Endothelial cell of umbilical vein (primary cell): Measurements from ENCODE around the gene OR2AE1. TPM values are rescaled to one million over a fixed set of nuclear protein-coding genes. Genes with fewer than 3 reads are reported as not detected.

Experiments used
- BruUV-seq: library from RNA; stranded (reverse); fragments of 400-500 nt; replicated peaks from 2 replicates; lab custom pipeline; 2021; lab: Mats Ljungman, UMichigan
- CTCF ChIA-PET: fragments of 300-600, 350-600 bp; sonication (Branson Sonifier 250); formaldehyde crosslinking; loops from one replicate; lab custom pipeline; 2021; ENCODE audit warnings: antibody characterized with exemption, inconsistent platforms; lab: Charles Lee
- POLR2A ChIA-PET: fragments of 300-600, 350-600 bp; sonication (Branson Sonifier 250); formaldehyde crosslinking; loops from one replicate; lab custom pipeline; 2021; ENCODE audit warnings: antibody characterized with exemption, inconsistent platforms; lab: Charles Lee
- DNase-seq: peaks from one replicate; pipeline ENCODE4 v3.0.0-alpha.2; 2011; ENCODE audit warnings: low read depth, low spot score
- FAIRE-seq: peaks from 2 replicates; lab custom pipeline; 2011; peaks lifted over from hg19 to GRCh38; lab: Jason Lieb, UNC
- H2AFZ ChIP-seq: 2 replicates; pipeline ENCODE4 v1.6.0; 2012; ENCODE audit warnings: low read depth, low read length, control low read depth, inconsistent platforms
- H3K27ac ChIP-seq: 2 replicates; pipeline ENCODE4 v1.5.1; 2011; ENCODE audit warnings: low read depth, mild to moderate bottlenecking, control low read depth, low read length, moderate library complexity; ENCODE audit not compliant: insufficient read depth
- H3K27me3 ChIP-seq, 2 experiments: 2 replicates each; pipeline versions ENCODE4 v1.6.0 to v1.6.1; 2011; ENCODE audit warnings: low read length in 2 of 2, mixed read lengths in 1 of 2; ENCODE audit not compliant: control insufficient read depth in 2 of 2, insufficient read depth in 2 of 2
- H3K36me3 ChIP-seq, 2 experiments: 2 replicates in 1 of 2; 3 replicates in 1 of 2; pipeline ENCODE4 v1.5.1; 2011; ENCODE audit warnings: low read length in 2 of 2, mild to moderate bottlenecking in 1 of 2, moderate library complexity in 1 of 2; ENCODE audit not compliant: control insufficient read depth in 2 of 2, insufficient read depth in 2 of 2; ENCODE audit errors: extremely low read depth in 1 of 2
- H3K4me1 ChIP-seq: 3 replicates; pipeline ENCODE4 v1.5.1; 2011; ENCODE audit warnings: mild to moderate bottlenecking, low read length; ENCODE audit not compliant: control insufficient read depth, insufficient read depth; ENCODE audit errors: extremely low read depth
- H3K4me2 ChIP-seq: 2 replicates; pipeline ENCODE4 v1.6.1; 2011; ENCODE audit warnings: low read length, control low read depth, mixed read lengths; ENCODE audit not compliant: insufficient read depth
- H3K4me3 ChIP-seq, 3 experiments: fragments of 200-600 bp in 1 of 3; sonication (generic), shearing (Covaris generic) in 1 of 3; replicated peaks in 1 of 3; 2 replicates each; pipeline ENCODE4 v1.5.1; 2011 to 2016; ENCODE audit warnings: control low read depth in 3 of 3, low read length in 3 of 3, mild to moderate bottlenecking in 2 of 3, inconsistent platforms in 1 of 3, low read depth in 1 of 3, moderate library complexity in 1 of 3; ENCODE audit not compliant: insufficient read depth in 1 of 3
- H3K79me2 ChIP-seq: 2 replicates; pipeline ENCODE4 v1.6.0; 2012; ENCODE audit warnings: low read length, inconsistent platforms; ENCODE audit not compliant: control insufficient read depth, insufficient read depth
- H3K9ac ChIP-seq: replicated peaks from 2 replicates; pipeline ENCODE3; 2011; ENCODE audit warnings: low read length, control low read depth; ENCODE audit not compliant: insufficient read depth; ENCODE audit errors: extremely low read depth
- H3K9me1 ChIP-seq: replicated peaks from 3 replicates; pipeline ENCODE4 v1.6.0; 2011; ENCODE audit warnings: mild to moderate bottlenecking, low read length; ENCODE audit not compliant: control insufficient read depth, insufficient read depth; ENCODE audit errors: extremely low read depth
- H3K9me3 ChIP-seq: replicated peaks from 2 replicates; pipeline ENCODE4 v1.5.1; 2012; ENCODE audit warnings: low read length, inconsistent platforms; ENCODE audit not compliant: control insufficient read depth, insufficient read depth
- H4K20me1 ChIP-seq: replicated peaks from 2 replicates; pipeline ENCODE3; 2011; ENCODE audit warnings: mild to moderate bottlenecking, low read length; ENCODE audit not compliant: control insufficient read depth, insufficient read depth; ENCODE audit errors: extremely low read depth
- CTCF ChIP-seq, 2 donors: IDR thresholded peaks; 1 replicate in 1 of 2; 2 replicates in 1 of 2; pipeline ENCODE4 v1.5.1; 2011; ENCODE audit warnings: low read length in 2 of 2, mild to moderate bottlenecking in 2 of 2, moderate library complexity in 2 of 2, control low read depth in 1 of 2, inconsistent platforms in 1 of 2, low read depth in 1 of 2; ENCODE audit not compliant: insufficient read depth in 1 of 2; ENCODE audit errors: extremely low read depth in 1 of 2
- EZH2 ChIP-seq: IDR thresholded peaks from 2 replicates; pipeline ENCODE4 v1.6.1; 2012; ENCODE audit warnings: borderline replicate concordance, low read depth, mild to moderate bottlenecking, moderate library complexity, low read length, inconsistent platforms; ENCODE audit not compliant: severe bottlenecking
- FOS ChIP-seq: IDR thresholded peaks from 2 replicates; pipeline ENCODE4 v1.6.1; 2011; ENCODE audit warnings: mild to moderate bottlenecking, low read length, moderate library complexity, borderline replicate concordance; ENCODE audit not compliant: insufficient read depth
- JUN ChIP-seq: IDR thresholded peaks from 2 replicates; pipeline ENCODE4 v1.6.1; 2011; ENCODE audit warnings: borderline replicate concordance, low read depth; ENCODE audit not compliant: insufficient read length, insufficient read depth
- MAX ChIP-seq: IDR thresholded peaks from 2 replicates; pipeline ENCODE4 v1.6.1; 2011; ENCODE audit not compliant: insufficient read depth, insufficient read length
- MYC ChIP-seq: IDR thresholded peaks from one replicate; pipeline ENCODE4 v1.6.1; 2011; ENCODE audit warnings: mild to moderate bottlenecking, low read depth, low read length
- POLR2AphosphoS5 ChIP-seq: IDR thresholded peaks from 2 replicates; pipeline ENCODE4 v1.6.1; 2012; ENCODE audit warnings: low read depth, mild to moderate bottlenecking, control low read depth, low read length, moderate library complexity; ENCODE audit not compliant: insufficient read depth
- dilution Hi-C: fragments of 300-500 bp; cut with MboI; formaldehyde crosslinking; loops from one replicate; pipeline ENCODE4 v1.15.0; 2019; ENCODE audit warnings: low sequenced_read_pairs; ENCODE audit not compliant: extremely low pct_ligation_motif_present
- intact Hi-C: fragments of 100-400 bp; cut with micrococcal nuclease; formaldehyde crosslinking; loops from one replicate; pipeline ENCODE4 v1.10.0; 2022
- polyA plus RNA-seq, 4 experiments: library from polyadenylated mRNA; depleted of rRNA in 3 of 4; stranded (reverse) in 3 of 4; unstranded in 1 of 4; fragments of >200 nt; gene quantifications; 2 replicates each; pipeline versions ENCODE4 v1.2.1 to v1.2.3, GENCODE V29; 2011 to 2012; ENCODE audit warnings: missing spikeins in 1 of 4
- total RNA-seq: library from RNA; stranded (reverse); gene quantifications from 2 replicates; pipeline ENCODE4 v1.2.3, GENCODE V29; 2021

Gene OR2AE1
- total and polyA plus RNA-seq, 2 donors (not counting 3 experiments of a cell fraction or from before 2014, with no cell fraction given) = 0.18 TPM; not detected in 1

- H3K36me3 ChIP-seq = no peaks in the 10 kb centered on the region
- intact Hi-C loops = no loop called here
- H3K9me1 ChIP-seq = no peaks in the 10 kb centered on the region
- BruUV-seq = no TSS peak
- ChIA-PET POLR2A (no interaction called here), CTCF (interaction anchor here (0.6 kb wide), 1 partner anchor 27 kb away, joined by 3 read pairs; the partner anchor contains the start of gene CYP3A43)
- TF ChIP-seq POLR2AphosphoS5 (no peak), MYC (no peak), MAX (no peak), EZH2 (no peak), JUN (no peak), CTCF (IDR thresholded peaks at IDR 0.05; ENCODE audit: extremely low read depth in 1 of 2, insufficient read depth in 1 of 2, low read depth in 1 of 2, low read length in 2 of 2) (no peak), FOS (no peak)
- H3K9ac ChIP-seq = no peak overlapping the region
- dilution Hi-C loops = no loop called here
- no peak overlapping the region for H2AFZ ChIP-seq
- H3K27ac ChIP-seq = no peak overlapping the region
- peaks cover 2 to 3% of the 10 kb centered on the region in 2 experiments for H3K27me3 ChIP-seq
- H3K4me3 ChIP-seq = no peak overlapping the region
- H3K4me1 ChIP-seq = no peaks in the 10 kb centered on the region
- FAIRE-seq (no peak), DNase-seq (no peak)
- H3K4me2 ChIP-seq = no peak overlapping the region
- no peaks in the 10 kb centered on the region for H4K20me1 ChIP-seq
- H3K79me2 ChIP-seq = no peaks in the 10 kb centered on the region
- no peaks in the 10 kb centered on the region for H3K9me3 ChIP-seq
These were observed 21.6 kb downstream of the OR2AE1 start for GRCh38 chr7:99855236-99855635.
